Stimulated activated CD8-positive, alpha-beta memory T cell treated with anti-CD3 and anti-CD28 coated beads, Interleukin-12 subunit alpha, Interleukin-12 subunit beta, amount 100 ng/mL, for 1 hour (primary cell): ENCODE results near the gene SSR1.

ENCODE experiments used
- DNase-seq: peaks from one replicate; pipeline ENCODE4 v3.0.0-alpha.2; 2020; ENCODE audit warnings: low read depth

Gene SSR1

GRCh38 chr6:7239590-7239948, 73.4 kb downstream of the SSR1 start:
- DNase-seq: no peak

DNA sequence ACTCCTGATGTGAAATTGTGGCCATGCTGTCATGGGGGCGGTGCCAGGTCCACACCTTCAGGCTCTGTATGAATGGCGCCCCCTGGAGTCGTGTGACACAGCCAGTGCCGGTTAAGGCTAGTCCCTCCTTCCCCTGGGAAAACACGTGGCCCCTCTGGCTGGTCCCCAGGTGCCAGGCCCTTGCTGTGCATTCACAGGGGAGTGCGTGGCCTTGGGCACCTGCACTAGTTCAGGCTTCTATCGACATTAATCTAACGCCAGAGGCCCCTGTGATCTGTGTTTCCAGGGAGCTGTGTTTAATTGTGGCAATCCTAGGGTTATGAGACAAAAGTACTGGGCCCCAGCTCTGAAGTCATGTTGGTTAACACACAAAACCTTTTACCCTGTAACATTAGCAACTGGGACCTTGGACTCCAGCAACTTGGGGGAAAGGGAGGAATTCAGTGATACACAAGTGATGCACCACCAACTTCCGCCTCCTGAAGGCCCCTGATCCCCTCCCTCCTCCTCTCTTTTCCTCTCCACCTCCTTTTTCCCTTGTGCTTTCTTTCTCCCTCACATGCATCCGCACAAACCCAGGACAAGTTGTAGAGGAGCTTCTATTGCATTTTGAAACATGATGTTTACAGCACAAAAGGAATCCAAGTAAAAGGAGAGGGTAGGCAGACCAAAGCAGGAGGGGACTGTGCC, 74.0 kb downstream of the SSR1 start:
- DNase-seq: peak; percentile 47

- DNase-seq: no peak
Measured at GRCh38 chr6:7238526-7238899, 74.5 kb downstream of the SSR1 start.

DNA sequence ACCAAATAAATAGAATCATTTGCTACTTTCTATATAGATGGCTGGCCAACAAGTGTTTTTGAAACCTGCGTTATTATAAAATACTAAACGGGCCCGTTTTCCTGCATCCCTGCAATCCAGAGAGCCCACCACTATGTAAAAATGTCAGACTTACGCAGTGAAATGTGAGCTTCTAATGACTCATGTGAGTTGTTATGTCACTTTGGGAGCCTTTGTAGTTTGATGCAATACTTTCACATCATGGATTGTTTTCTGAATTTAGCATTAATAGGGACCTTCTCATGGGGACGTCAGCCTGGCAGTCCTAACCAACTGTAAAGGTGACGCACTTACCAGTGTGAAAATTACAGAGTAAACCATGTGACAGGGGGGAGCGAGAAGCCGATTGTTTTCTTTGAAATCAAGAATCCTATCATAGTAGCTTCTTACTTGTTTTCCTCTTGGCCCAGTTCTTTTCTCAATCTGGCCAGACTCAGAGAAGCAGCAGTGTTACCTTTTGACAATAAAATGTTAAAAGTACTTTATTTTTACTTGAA, 75.3 kb downstream of the SSR1 start:
- no peak for DNase-seq

DNA sequence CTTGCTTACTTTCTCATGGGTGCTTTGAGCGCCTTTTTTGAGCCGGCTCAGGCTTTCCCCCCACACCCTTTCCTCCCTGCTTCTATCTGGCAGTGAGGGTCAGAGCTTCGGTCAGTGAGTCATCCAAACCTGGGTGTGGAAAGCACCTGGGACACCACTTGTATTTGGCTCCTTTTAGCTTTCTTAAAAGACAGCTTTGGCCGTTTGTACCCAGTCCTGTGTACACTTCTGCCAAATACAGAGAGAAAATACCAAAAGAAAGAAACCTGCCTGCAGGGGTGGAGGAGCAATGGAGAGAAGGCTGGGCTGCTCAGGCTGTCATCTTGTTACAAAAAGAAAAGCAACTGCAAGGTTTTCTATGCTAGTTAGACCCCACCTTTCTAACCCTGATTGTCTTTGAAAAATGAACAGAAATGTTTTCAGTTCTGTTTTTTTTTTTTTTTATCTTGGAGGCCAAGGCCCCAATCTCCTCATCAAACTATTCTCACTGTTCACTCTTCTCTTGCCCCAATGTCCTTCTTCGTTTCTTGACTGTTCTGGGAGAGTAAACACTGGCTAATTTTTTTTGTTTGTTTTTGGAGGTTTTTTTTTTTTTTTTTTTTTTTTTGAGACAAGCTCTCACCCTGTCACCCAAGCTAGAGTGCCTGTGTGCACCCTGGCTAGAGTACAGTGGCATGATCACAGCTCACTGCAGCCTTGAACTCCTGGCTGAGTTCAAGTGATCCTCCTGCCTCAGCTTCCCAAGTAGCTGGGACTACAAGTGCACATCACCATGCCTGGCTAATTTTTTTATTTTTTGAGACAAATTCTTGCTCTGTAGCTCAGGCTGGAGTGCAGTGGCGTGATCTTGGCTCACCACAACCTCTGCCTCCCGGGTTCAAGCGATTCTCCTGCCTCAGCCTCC, 76.4 kb downstream of the SSR1 start:
- no peak for DNase-seq

DNA sequence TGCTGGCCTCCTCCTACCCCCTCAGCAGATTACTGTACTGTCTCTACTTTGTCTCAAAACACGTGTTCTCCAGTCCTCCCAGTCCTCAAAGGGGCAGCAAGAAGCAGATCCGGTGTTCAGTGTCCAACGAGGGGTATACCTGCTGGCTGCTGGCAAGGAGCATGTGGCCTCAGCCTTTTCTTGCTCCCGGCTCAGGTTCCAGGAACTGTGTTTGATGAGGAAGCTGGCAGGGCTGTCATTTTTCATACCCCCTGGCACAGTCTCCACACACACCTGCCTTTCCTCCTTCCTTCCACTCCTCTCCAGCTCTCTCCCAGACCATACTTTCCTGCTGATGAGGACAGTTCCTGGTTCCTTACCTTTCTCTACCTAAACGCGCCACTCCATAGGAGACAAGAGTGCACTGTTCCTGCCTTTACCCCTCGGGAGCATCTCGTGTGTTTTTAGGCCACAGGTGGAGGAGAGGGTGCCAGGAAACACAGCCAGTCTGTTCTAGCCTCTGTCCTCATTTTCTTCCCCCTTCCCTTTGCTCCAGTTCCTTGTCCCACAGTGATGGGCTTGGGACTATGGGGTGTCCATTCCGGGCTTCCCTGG, 77.2 kb downstream of the SSR1 start:
- no peak for DNase-seq

DNA sequence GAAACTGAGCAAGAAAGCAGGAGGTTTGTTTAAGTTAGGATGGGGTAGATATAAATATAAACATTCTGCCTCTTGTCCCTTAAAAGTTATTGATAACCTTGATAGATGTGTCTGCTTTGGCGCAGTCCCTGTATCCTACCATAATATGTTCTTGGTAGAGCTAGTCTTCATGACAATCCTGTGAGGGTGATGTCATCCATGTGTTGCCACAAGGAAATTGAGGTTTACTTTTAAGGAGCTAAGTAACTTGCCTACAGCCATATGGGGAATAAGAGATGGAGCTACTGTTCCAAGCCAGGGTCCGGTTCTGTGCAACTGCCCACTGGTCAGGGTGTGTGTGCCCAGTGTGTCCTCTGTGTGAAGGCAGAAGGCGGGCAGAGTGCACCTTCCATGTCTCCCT, 78.5 kb downstream of the SSR1 start:
- no peak for DNase-seq

- DNase-seq: no peak
Measured at GRCh38 chr6:7232351-7232750, 80.6 kb downstream of the SSR1 start.

DNA sequence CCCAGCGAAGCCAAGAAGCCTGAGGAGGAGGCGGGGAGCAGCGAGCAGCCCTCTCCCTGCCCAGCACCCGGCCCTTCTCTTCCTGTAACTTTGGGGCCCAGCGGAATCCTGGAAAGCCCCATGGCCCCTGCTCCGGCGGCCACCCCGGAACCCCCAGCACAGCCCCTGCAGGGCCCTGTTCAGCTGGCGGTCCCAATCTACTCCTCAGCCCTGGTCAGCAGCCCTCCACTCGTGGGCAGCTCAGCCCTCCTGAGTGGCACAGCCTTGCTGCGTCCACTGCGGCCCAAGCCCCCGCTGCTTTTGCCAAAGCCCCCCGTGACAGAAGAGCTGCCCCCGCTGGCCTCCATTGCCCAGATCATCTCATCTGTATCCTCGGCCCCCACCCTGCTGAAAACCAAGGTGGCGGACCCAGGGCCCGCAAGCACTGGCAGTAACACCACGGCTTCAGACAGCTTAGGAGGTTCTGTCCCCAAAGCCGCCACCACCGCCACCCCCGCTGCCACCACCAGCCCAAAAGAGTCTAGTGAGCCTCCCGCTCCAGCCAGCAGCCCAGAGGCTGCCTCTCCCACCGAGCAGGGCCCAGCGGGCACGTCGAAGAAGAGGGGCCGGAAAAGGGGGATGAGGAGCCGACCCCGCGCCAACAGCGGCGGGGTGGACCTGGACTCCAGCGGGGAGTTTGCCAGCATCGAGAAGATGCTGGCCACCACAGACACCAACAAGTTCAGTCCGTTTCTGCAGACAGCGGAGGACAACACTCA, 81.9 kb downstream of the SSR1 start:
- DNase-seq: no peak

- DNase-seq: no peak
Measured at GRCh38 chr6:7230327-7230691, 82.7 kb downstream of the SSR1 start.

DNA sequence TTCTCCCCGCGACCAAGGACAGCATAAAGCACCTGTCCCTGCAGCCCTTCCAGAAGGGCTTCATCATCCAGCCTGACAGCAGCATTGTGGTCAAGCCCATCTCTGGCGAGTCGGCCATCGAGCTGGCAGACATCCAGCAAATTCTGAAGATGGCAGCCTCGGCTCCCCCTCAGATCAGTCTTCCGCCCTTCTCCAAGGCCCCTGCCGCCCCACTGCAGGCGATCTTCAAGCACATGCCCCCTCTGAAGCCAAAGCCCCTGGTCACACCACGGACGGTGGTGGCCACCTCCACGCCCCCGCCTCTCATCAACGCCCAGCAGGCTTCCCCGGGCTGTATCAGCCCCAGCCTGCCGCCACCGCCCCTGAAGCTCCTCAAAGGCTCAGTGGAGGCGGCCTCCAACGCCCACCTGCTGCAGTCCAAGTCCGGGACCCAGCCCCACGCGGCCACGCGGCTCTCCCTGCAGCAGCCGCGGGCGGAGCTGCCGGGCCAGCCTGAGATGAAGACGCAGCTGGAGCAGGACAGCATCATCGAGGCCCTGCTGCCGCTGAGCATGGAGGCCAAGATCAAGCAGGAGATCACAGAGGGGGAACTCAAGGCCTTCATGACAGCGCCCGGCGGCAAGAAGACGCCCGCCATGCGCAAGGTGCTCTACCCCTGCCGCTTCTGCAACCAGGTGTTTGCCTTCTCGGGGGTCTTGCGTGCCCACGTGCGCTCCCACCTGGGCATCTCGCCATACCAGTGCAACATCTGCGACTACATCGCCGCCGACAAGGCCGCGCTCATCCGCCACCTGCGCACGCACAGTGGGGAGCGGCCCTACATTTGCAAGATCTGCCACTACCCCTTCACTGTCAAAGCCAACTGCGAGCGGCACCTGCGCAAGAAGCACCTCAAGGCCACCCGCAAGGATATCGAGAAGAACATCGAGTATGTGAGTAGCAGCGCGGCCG, 83.3 kb downstream of the SSR1 start:
- DNase-seq: no peak

- DNase-seq: no peak
Measured at GRCh38 chr6:7228662-7229375, 84.2 kb downstream of the SSR1 start.

DNA sequence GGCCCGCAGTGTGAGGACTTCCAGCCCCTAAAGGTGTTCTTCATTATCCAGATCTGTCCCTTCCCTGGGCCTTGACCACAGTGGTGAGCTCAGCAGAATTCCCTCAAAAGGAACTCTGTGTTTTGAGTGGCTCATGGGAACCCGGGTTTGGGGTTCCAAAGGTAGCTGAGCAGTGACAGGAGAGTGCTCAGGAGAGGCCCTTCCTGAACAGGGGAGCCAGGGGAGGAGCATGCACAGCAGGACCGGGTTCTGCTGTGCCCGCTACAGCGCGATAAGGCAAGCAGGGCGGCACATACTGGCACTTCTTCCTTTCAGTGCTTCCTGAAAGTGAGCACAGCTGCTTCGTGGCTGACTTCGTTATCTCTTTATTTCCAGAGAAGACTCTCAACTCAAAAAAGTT, 88.3 kb downstream of the SSR1 start:
- no peak for DNase-seq

GRCh38 chr6:7222197-7222596, 90.8 kb downstream of the SSR1 start:
- DNase-seq: no peak

- no peak for DNase-seq
Measured at GRCh38 chr6:7219310-7219709, 93.7 kb downstream of the SSR1 start.

GRCh38 chr6:7218406-7218988, 94.5 kb downstream of the SSR1 start:
- no peak for DNase-seq
